Endodermal cell (in vitro differentiated cells): ENCODE results near the gene NETO2. TPM values are rescaled to one million over a fixed set of nuclear protein-coding genes. Genes with fewer than 3 reads are reported as not detected.

ENCODE experiments used
- DNase-seq: peaks from one replicate; pipeline ENCODE4 v3.0.0-alpha.2; 2017
- H3K27ac ChIP-seq: 2 replicates; pipeline ENCODE4 v1.5.1; 2013; ENCODE audit warnings: mild to moderate bottlenecking, low read depth, low read length, moderate library complexity
- H3K27me3 ChIP-seq: 2 replicates; pipeline ENCODE4 v1.6.1; 2013; ENCODE audit warnings: mild to moderate bottlenecking, low read length, moderate library complexity; ENCODE audit not compliant: insufficient read depth, control insufficient read depth, poor library complexity, severe bottlenecking
- H3K36me3 ChIP-seq: 2 replicates; pipeline ENCODE4 v1.7.0; 2013; ENCODE audit warnings: mild to moderate bottlenecking, low read length, moderate library complexity; ENCODE audit not compliant: control insufficient read depth, insufficient read depth
- H3K4me1 ChIP-seq: one replicate; pipeline ENCODE4 v1.7.0; 2013; ENCODE audit warnings: low read length; ENCODE audit not compliant: control insufficient read depth, insufficient read depth
- H3K4me3 ChIP-seq: 2 replicates; pipeline ENCODE4 v1.5.1; 2013; ENCODE audit warnings: mild to moderate bottlenecking, low read length, moderate library complexity
- H3K9ac ChIP-seq: 2 replicates; pipeline ENCODE4 v1.6.1; 2013; ENCODE audit warnings: mild to moderate bottlenecking, low read length, moderate library complexity; ENCODE audit not compliant: poor library complexity, severe bottlenecking; ENCODE audit errors: extremely low read depth
- H3K9me3 ChIP-seq: 2 replicates; pipeline ENCODE4 v1.6.1; 2013; ENCODE audit warnings: mild to moderate bottlenecking, low read length, moderate library complexity; ENCODE audit not compliant: control insufficient read depth
- H3K27ac Mint-ChIP-seq: 2 replicates; pipeline ENCODE4 v1.8.0; 2020; ENCODE audit warnings: mixed read lengths
- H3K27me3 Mint-ChIP-seq: 2 replicates; pipeline ENCODE4 v1.8.0; 2021; ENCODE audit warnings: mild to moderate bottlenecking, mixed read lengths; ENCODE audit not compliant: insufficient read depth
- H3K36me3 Mint-ChIP-seq: 2 replicates; pipeline ENCODE4 v1.8.0; 2020; ENCODE audit warnings: low read depth, mixed read lengths
- H3K4me1 Mint-ChIP-seq: 2 replicates; pipeline ENCODE4 v1.8.0; 2020; ENCODE audit warnings: mixed read lengths
- H3K4me3 Mint-ChIP-seq: 2 replicates; pipeline ENCODE4 v1.8.0; 2020; ENCODE audit warnings: mild to moderate bottlenecking, moderate library complexity, mixed read lengths
- H3K9me3 Mint-ChIP-seq: 2 replicates; pipeline ENCODE4 v1.8.0; 2020; ENCODE audit warnings: mild to moderate bottlenecking, mixed read lengths
- CTCF ChIP-seq: fragments of 200-600 bp; sonication (generic); conservative IDR thresholded peaks from 2 replicates; pipeline ENCODE4 v1.5.0; 2021; ENCODE audit warnings: antibody characterized with exemption, mild to moderate bottlenecking
- WGBS, 2 experiments: methylation state at CpG; one replicate each; pipeline versions ENCODE4 v1.1.5 to v1.1.7; 2013; ENCODE audit warnings: missing lambda C conversion rate in 2 of 2, mixed read lengths in 1 of 2; ENCODE audit not compliant: insufficient coverage in 1 of 2, insufficient read length in 1 of 2; 5-methylcytosine and 5-hydroxymethylcytosine counted together
- total RNA-seq, 2 donors: library from RNA; stranded (reverse); fragmentation: NEBNext Ultra II Directional in 1 of 2; extraction: Animal tissue kit (Norgen Biotek cat#: 25700) in 1 of 2; gene quantifications; 2 replicates in 1 of 2; 3 replicates in 1 of 2; pipeline ENCODE4 v1.2.1, GENCODE V29; 2021

NETO2 gene
- total RNA-seq, 2 donors from 2014 or later = 18.4 to 36.3 TPM

- Mint-ChIP-seq H3K36me3 (no peaks in the 10 kb centered on the region), H3K27me3 (no peaks in the 10 kb centered on the region), H3K9me3 (no peaks in the 10 kb centered on the region), H3K27ac (no peak overlapping the region), H3K4me1 (no peaks in the 10 kb centered on the region), H3K4me3 (no peak overlapping the region)
- no peak for TF ChIP-seq CTCF
- Histone ChIP-seq H3K36me3 (no peaks in the 10 kb centered on the region), H3K4me3 (no peak overlapping the region), H3K9ac (no peak overlapping the region), H3K27ac (no peak overlapping the region), H3K27me3 (no peaks in the 10 kb centered on the region), H3K4me1 (no peaks in the 10 kb centered on the region), H3K9me3 (no peaks in the 10 kb centered on the region)
- 91 to 94% methylated on average over 3 of the region's 3 CpGs for WGBS, 2 experiments
- no peak for DNase-seq
Measured at GRCh38 chr16:47029724-47030123, 114.0 kb downstream of the NETO2 start.

- Histone ChIP-seq H3K36me3 (no peaks in the 10 kb centered on the region), H3K9me3 (no peaks in the 10 kb centered on the region), H3K27me3 (no peaks in the 10 kb centered on the region), H3K4me3 (no peak overlapping the region), H3K27ac (no peak overlapping the region), H3K9ac (no peak overlapping the region), H3K4me1 (no peaks in the 10 kb centered on the region)
- 95 to 97% methylated on average over 2 to 6 of the region's 6 CpGs for WGBS, 2 experiments
- no peak for TF ChIP-seq CTCF
- no peaks in the 10 kb centered on the region for H3K4me1 Mint-ChIP-seq
- no peak overlapping the region for H3K4me3 Mint-ChIP-seq
- H3K27me3 Mint-ChIP-seq = no peaks in the 10 kb centered on the region
- H3K27ac Mint-ChIP-seq = no peak overlapping the region
- H3K36me3 Mint-ChIP-seq = no peaks in the 10 kb centered on the region
- no peaks in the 10 kb centered on the region for H3K9me3 Mint-ChIP-seq
- DNase-seq = no peak
Measured at GRCh38 chr16:47028767-47029377, 114.9 kb downstream of the NETO2 start.

Other genes starting within 250 kb of the NETO2 start
- 10 to 100 TPM; 65.1 to 68.2 TPM for gene DNAJA2, start 170.3 kb downstream of the NETO2 start, total RNA-seq